ENCODE measurements around the gene ZMYND10.

- TF ChIP-seq CTCF (conservative IDR thresholded peaks at IDR 0.05; ENCODE audit: low read depth in 2 of 2) (no peak), CREB1 (CRISPR knock-in tag; IDR thresholded peaks at IDR 0.05; ENCODE audit: low read depth) (no peak), EZH2 (IDR thresholded peaks at IDR 0.05; ENCODE audit: low read depth, unreplicated experiment) (no peak), REST (IDR thresholded peaks at IDR 0.05; ENCODE audit: unreplicated experiment) (no peak), POLR2AphosphoS5 (IDR thresholded peaks at IDR 0.05; ENCODE audit: low read depth) (no peak)
These were observed 48.2 kb downstream of the ZMYND10 start for GRCh38 chr3:50297384-50297775.

Measured in GM23338 (cell line).